GM18507 (cell line): ENCODE data around the gene SGMS1.
A peak's percentile ranks its signal among the peaks of the same experiment; 100 is the strongest.
"Not testable (repeated sequence)": the region's sequence is repeated elsewhere in the genome, so short reads cannot be mapped to it uniquely, and the experiment has no call there.

Experiments
- DNase-seq: peaks from one replicate; pipeline ENCODE4 v3.0.0; 2011; ENCODE audit warnings: low read depth; ENCODE audit not compliant: insufficient read length; ENCODE audit errors: extremely low spot score
- FAIRE-seq: peaks from 2 replicates; lab custom pipeline; 2011; peaks lifted over from hg19 to GRCh38; lab: Jason Lieb, UNC

Gene SGMS1

DNA sequence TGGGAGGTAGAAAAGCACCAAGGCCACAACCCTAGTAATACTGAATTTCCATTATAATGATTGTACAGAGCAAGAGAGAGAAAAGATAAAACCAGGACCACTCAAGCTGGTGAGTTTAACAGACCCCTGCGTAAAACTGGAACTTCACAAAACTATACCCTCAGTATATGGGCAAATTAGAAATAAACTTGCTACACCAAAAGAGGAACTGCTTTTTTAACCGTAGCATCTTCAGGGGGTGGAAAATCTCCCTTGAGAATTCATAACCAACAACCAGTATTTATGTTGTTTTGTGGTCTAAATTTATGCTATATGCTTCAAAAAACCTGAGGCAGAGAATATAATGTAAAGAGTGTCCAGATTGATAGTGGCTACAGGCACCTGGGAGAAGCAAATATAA is 171.2 kb downstream of the SGMS1 start:
- DNase-seq (no peak), FAIRE-seq (peak; percentile 74)

DNA sequence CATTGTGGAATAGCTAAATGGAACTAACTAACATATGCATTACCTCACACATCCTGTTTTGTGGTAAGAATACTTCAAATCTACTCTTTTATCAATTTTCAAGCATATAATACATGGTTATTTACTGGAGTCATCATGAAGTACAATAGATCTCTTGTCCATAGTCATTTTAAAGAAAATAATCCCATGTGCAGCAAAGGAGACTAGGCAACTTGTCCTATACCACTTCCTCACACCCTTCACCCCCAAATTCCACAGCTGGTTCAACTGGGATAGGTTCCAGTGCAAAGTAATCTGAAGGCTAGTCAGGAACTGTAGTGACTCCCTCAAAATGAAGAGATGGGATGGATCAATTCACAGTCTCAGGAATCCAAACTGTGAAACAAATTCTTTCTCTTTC is 176.1 kb downstream of the SGMS1 start:
- DNase-seq (no peak), FAIRE-seq (no peak)

DNA sequence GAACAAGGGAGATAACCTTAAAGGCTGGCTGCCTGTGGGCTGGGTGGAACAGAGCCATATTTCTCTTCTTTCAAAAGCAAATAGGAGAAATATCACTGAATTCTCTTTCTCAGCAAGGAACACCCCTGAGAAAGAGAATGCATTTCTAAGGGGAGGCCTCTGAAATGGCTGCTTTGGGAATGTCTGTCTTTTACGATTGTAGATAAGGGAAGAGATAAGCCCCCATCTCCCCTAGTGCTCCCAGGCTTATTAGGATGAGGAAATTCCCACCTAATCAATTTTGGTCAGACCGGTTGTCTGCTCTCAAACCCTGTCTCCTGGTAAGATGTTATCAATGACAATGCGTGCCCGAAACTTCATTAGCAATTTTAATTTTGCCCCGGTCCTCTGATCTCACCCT is 178.0 kb downstream of the SGMS1 start:
- not testable (repeated sequence) for DNase-seq, FAIRE-seq

DNA sequence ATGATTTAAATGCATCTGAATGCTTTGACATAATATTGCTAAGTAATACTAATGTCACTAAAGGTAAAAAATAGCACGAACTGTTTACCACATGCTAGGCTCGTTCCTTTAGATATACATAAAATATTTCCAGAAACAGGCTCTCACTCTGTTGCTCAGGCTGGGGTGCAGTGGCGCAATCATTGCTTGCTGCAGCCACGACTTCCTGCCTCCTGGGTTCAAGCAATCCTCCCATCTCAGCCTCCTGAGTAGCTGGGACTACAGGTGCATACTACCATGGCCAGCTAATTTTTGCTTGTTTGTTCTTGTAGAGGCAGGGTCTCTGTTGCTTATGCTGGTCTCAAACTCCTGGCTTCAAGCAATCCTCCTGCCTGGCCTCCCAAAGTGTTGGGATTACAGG is 183.3 kb downstream of the SGMS1 start:
- DNase-seq (no peak), FAIRE-seq (no peak)

DNA sequence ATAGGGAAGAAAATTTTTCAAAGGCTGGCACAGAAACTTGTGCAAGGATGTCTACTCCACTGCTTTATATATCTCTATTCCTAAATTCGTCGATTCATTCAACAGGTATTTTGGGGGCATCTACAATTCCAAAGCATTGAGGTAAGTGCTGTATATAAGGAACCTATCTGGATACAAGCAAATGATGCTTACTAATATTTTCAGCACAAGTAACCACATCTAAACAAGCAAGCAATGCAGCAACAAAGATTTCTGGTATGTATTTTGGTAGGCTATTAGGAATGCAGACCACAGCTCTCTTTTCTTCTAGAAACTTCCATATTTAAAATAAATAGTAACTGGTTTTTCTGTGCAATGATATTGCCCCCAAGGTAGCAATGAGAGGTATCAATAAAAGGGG is 183.9 kb downstream of the SGMS1 start:
- no peak for DNase-seq
- no peak for FAIRE-seq

DNA sequence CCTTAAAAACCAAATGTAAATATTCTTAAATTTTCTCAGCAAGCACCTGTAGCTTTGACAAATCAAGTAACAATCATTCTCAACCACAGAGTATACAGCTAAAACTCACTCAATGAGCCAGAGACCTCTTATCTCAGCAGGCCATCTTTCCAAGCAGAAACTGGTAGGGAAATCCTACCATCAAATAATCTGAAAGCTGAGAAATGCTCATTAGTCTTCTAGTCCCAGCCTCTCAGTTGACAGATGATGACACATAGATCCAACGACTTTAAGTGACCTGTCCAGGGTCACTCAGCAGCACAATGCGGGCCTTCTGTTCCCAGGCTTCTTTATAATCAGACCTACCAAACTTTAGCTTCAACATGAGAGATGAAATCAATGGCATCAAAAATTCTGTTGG is 184.6 kb downstream of the SGMS1 start:
- FAIRE-seq (no peak), DNase-seq (no peak)

DNA sequence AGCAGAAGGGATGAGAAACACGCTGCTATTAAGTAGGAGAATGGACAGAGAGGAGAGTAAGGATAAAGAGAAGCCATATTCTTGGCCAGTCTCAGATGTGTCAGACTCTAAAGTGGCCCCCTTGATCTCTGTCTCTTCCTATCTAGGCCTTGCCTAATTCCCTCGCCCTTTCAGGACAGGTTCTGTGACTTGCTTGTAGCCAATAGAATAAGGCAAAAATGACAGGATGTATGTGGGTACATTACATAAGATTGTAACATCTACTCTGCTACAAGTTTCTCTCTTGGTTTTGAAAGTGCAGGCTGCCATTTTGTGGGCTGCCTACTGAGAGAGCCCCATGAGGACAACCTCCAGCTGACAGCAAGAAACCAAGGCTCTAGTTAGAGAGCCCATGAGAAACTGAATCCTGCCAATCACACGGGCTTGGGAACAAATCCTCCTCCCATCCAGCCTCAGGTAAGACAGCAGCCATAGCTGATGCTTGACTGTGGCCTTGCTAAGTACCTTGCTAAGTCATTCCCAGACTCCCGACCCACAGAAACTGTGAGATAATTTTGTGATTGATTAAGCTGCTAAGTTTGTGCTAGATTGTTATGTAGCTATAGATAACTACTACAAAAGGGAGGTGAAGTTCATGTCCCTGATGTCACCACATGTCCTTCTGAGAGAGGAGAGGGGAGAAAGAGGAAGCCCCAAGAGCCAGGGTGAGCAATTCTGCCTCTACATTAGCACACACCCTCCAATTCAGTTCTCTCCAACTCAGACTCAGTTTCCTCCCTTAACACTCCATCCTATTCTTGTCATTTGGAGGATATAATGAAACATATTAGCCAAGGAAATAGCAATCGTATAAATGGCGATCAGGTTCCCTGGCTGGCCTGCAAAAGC is 185.5 kb downstream of the SGMS1 start:
- FAIRE-seq (peak; percentile 75), DNase-seq (no peak)

DNA sequence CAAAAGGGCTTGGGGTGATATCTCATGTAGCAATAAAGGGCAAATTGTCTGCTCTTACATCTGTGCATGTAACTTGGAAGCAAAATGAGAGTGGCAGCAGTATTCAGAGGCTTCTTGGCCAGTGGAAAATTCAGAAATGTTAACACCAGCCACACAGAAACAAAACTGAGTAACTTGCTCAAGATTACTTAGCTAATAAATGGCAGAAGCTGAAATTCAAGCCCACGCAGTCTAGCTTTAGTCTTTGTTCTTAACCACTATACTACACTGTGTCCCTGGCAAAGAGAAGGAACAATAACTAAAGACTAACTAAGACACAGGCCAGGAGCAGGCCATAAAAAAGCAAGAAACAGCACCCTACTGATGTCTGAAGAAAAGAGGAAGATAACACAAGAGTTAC is 186.5 kb downstream of the SGMS1 start:
- no peak for FAIRE-seq
- no peak for DNase-seq

DNA sequence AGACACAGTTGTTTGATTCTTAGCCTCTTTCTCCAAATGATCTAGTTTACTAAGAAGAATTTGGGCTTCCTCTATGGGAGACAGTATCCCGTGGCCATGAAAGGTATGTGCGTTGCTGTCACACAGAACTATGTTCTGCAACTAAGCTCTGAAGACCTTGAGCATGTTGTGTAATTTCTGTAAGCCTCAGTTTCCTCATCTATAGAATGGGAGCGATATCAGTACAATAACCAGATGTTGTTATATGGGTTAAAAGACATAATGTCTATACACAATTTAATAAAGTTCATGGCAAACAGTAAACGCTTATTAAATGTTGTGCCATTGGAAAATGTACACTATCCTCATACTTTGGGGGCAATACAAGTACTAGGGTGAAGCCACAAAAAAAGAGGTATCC is 187.0 kb downstream of the SGMS1 start:
- no peak for DNase-seq
- no peak for FAIRE-seq

DNA sequence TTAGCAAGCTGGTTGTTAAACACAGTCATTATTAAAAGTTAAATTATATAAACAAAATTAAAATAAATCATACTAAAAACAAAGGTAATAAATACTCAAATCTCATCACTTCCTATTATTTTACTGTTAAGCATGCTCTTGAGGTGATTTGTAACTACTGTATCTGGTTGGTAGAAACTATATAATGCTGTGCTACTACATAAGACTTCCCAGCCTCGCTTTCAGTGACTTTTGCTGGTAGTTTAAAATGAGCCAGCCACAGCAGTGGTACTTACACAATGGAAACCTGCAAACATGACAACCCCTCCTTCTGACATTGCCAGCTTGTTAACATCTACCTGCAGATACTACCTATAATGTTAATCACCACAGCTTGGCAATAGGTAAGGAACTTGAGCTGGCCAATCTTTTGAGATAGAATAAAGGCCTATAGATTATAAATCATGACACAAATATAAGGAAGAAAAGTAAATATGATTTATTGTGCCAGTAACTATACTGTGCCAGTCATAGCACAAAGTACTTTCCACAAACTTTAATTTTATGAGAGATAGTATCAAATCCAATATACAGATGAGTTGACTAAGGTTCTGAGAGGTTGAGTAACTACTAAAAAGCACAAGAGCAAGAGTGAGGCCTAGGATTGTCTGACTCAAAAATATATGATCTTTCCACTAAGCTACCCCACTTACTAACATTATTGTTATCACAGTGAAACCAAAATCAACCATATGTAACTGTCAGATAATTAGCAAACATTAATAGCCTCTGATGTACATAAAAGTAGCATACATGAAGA is 191.3 kb downstream of the SGMS1 start:
- FAIRE-seq = peak; percentile 79
- DNase-seq = no peak

DNA sequence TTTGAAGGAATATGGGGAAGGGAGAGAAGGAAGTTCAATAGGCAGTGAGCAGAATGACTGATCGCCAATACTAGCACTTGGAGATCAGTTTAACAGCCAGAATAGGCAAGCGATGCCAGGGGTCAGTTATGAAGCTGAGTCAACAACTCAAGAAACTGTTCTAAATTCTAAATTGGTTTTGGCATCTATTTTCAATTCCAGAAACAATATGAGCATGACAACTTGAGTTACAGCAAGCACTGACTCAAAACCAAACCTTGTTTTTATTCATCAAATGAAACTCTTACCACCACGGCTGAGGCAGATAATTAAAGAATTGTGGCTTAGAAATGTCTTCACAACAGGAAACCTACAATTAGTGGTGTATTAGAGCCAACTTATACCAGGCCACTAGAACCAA is 192.0 kb downstream of the SGMS1 start:
- FAIRE-seq = peak; percentile 93
- no peak for DNase-seq

DNA sequence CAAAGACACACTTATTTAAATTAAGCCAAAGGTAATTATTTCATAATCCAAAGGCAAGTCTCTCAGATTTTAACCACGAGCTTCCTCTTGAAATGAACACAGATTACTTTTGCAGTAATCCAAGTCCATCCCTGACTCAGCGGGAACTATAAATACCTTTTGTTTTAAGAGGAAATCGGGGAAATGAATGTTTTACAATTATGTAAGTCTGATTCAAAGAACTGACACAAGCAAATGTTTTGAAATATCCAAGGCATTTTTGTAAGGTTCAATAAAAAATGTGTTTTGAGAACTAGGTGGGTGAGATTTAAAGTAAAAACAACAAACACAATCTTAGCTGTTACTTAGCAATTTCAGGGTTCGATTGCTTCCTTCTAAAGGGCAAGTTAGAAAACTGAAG is 192.6 kb downstream of the SGMS1 start:
- FAIRE-seq = no peak

DNA sequence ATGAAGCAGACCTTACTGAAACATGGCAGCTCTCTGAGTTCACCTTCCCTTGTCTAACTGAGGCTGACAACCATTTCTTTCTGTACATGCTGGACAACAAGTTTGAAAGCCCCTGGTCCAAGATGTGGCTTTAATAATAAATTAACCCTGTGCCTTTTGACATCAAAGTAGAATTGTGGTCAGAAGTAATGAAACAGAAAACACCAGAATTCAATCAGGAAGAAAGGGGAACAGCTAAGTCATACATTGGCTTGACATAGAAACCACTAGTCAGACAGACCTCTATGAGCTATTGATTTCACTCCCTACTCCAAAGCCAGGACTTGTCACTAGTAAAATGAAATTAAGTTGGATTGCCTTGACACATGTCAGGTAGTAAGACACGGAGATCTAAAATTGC is 197.3 kb downstream of the SGMS1 start:
- FAIRE-seq (peak; percentile 93), DNase-seq (no peak)

More for the DNA sequence above, 192.6 kb downstream of the SGMS1 start:
- no peak for DNase-seq

DNA sequence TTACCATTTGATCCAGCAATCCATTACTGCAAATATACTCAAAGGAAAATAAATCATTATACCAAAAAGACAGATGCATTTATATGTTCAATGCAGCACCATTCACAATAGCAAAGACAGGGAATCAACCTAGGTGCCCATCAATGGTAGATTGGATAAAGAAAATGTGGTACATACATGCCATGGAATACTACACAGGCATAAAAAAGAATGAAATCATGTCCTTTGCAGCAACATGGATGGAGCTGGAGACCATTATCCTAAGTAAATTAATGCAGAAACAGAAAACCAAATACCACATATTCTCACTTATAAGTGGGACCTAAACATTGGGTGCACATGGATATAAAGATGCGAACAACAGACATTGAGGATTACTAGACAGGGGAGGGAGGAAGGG is 198.5 kb downstream of the SGMS1 start:
- FAIRE-seq = peak; percentile 47
- not testable (repeated sequence) for DNase-seq

DNA sequence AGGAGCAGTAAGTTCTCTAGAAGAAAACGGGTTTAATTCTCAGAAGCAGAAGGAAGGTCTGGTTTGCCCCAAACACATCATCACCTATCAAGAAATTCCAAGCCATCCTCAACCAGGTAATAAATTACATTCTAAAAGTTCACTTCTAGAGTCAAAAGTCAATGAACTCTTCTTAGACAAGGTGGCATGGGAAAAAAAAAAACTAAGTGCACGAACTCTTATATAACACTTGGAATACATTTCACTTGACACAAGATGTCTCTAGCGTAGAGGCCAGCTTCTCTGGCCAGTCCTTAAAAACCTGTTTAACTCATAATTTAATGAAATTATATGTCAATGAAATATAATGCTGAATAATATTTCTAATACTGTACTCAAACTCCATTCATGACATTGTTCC is 200.3 kb downstream of the SGMS1 start:
- DNase-seq (no peak), FAIRE-seq (peak; percentile 33)

DNA sequence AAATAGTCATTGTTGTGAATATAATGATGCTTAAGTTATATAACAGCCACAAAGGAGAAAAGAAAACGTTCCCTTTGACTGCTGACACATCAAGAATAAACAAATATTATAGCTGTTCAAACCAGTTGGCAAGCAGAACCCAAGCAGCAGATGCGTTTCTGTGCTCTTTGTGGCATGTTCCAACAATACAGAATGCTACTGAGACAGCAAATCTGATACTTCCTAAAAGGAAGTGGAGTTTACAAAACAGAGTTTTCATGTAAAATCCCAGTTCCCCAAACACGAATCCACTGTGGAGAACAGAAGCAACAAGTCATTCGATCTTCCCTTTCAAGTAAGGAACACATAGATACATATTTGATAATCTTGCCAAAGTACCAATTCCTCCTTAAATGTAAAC is 201.5 kb downstream of the SGMS1 start:
- DNase-seq (no peak), FAIRE-seq (peak; percentile 68)

DNA sequence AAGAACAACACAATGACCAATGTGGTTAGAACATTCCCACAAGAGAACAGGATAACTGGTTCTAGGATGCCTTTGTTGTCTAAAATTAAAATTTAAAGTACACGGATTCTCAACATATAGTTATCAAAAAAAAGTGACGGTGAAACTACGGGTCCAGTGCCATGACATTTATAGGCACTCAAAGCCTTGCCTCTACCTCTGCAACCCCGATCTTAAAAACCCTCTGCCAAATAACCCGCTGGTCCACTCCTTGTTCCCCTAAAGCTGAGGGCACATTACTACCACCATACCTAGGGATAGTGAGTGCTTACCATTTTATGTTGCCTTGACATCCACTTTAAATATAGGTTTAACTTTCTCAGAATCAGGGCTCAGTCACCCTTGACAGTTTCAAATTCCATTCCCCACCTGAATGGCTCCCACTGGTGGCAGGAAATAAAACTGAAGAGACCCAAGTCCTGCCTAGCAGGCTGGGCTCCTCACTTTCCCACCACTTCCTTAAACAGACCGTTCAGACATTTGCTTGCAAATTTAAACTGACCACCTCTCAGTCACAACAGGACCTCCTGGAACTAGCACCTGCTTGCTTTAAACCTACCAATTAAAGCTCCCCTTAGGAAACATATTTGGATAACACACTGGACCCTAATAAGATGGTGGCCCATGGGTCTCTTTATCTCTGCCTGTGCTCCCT is 202.6 kb downstream of the SGMS1 start:
- FAIRE-seq (peak; percentile 90), DNase-seq (no peak)

DNA sequence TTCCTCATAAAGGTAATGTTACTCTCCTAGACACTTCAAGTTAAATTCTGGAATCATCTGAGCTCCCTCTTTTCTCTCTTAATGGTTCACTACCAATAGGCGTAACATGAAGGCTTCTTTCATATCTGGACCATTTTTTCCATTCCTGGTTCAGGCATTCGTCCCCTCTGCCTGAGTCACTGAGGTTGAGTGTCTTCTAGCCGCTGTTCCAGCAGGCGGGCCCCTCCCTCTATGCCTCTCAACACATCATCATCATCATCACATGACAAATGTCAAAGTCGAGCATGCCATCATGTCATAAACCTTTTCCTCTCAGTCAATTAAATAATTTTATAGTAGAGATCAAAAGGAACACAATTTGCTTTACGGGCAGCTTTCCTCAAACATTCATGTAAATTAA is 203.6 kb downstream of the SGMS1 start:
- FAIRE-seq (no peak), DNase-seq (no peak)

DNA sequence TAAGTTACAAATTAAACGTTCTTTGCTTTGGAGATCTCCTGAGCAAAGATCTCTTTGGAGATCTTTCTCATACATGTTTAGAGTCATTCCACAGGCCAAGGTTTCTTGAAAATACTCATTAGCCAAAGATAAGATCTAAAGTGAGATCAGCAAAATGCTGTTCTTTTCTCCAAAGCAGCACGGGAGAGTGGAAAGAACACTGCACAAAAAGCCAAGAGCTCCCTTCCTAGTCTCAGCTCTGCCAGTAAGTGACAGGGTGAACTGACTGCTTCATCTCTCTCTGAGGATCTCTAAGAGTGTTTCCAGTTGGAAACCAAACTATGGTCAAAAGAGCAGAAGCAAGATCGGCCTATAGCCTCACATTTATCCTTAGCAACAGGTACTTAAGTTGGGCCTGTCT is 204.0 kb downstream of the SGMS1 start:
- DNase-seq (no peak), FAIRE-seq (peak; percentile 24)

DNA sequence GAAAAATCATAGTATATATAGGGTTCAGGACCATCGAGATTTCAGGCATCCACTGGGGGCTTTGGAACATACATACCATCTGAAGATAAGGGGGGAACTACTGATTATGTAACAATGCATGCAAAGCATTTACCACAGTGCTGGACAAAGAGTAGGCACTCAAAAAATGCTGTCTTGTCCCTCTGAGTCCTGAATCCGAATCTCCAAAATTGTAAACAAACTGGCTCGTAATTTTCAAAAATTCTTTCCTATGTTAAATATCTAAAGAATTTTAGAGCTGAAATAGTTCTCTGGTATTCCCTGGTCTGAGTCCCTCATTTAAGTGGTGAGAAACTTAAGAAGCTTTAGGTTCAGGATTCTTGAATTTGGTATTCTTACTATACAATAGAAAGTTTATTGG is 204.7 kb downstream of the SGMS1 start:
- FAIRE-seq (no peak), DNase-seq (no peak)
